ENCODE measurements around the gene LARP6.

GRCh38 chr15:70859998-70860397 lies 6.0 kb upstream of the LARP6 start:
- no peak for TF ChIP-seq CTCF (IDR thresholded peaks at IDR 0.05)
- TF ChIP-seq NR3C1 (IDR thresholded peaks at IDR 0.05), result no peak
- no peak for TF ChIP-seq EP300 (IDR thresholded peaks at IDR 0.05)
- no peak for TF ChIP-seq CBX8 (IDR thresholded peaks at IDR 0.05)
- TF ChIP-seq RARB (CRISPR knock-in tag; IDR thresholded peaks at IDR 0.05), result no peak
- no peak for TF ChIP-seq JUNB (IDR thresholded peaks at IDR 0.05)
- no peak for TF ChIP-seq CHD4 (IDR thresholded peaks at IDR 0.05; ENCODE audit: borderline replicate concordance)
